ENCODE data around the gene RMI1.

DNA sequence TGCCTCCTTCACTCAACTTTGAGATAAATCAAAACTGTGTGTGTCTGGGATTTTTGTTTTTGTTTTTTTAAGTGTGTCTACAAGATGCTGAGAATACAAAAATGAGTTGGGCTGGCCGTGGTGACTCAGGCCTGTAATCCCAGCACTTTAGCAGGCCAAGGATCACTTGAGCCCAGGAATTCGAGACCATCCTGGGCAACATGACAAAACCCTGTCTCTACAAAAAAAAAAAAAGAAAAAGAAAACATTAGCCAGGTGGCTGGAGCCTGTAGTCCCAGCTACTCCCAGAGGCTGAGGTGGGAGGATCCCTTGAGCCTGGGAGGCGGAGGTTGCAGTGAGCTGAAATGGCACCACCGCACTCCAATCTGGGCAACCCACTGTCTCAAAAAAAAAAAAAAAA, 21.5 kb upstream of the RMI1 start:
- TF ChIP-seq, protein P1, sequence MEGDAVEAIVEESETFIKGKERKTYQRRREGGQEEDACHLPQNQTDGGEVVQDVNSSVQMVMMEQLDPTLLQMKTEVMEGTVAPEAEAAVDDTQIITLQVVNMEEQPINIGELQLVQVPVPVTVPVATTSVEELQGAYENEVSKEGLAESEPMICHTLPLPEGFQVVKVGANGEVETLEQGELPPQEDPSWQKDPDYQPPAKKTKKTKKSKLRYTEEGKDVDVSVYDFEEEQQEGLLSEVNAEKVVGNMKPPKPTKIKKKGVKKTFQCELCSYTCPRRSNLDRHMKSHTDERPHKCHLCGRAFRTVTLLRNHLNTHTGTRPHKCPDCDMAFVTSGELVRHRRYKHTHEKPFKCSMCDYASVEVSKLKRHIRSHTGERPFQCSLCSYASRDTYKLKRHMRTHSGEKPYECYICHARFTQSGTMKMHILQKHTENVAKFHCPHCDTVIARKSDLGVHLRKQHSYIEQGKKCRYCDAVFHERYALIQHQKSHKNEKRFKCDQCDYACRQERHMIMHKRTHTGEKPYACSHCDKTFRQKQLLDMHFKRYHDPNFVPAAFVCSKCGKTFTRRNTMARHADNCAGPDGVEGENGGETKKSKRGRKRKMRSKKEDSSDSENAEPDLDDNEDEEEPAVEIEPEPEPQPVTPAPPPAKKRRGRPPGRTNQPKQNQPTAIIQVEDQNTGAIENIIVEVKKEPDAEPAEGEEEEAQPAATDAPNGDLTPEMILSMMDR (IDR thresholded peaks at IDR 0.05; ENCODE audit: low read depth, low read length): no peak
- no peak for TF ChIP-seq EZH2phosphoT487 (IDR thresholded peaks at IDR 0.05; ENCODE audit: low read depth)
